Spleen (tissue), 11 donors: ENCODE data around the gene KCNQ1. TPM values are rescaled to one million over a fixed set of nuclear protein-coding genes. Genes with fewer than 3 reads are reported as not detected.

Source experiments
- DNase-seq: peaks from one replicate; pipeline ENCODE4 v3.0.0-alpha.2; 2020
- H3K27ac ChIP-seq, 8 donors: fragments of 200-600 bp; sonication (generic) in 7 of 8; 1 replicate in 4 of 8; 2 replicates in 4 of 8; pipeline versions ENCODE4 v1.5.0 to v1.8.0; 2016 to 2021; ENCODE audit warnings: inconsistent platforms in 4 of 8, mild to moderate bottlenecking in 4 of 8, moderate library complexity in 1 of 8
- H3K27me3 ChIP-seq, 7 donors: fragments of 200-600 bp; sonication (generic) in 6 of 7; replicated peaks in 1 of 7; 1 replicate in 4 of 7; 2 replicates in 3 of 7; pipeline versions ENCODE4 v1.5.0 to v1.8.0; 2016 to 2021; ENCODE audit warnings: inconsistent platforms in 3 of 7, mild to moderate bottlenecking in 1 of 7
- H3K36me3 ChIP-seq, 6 donors: fragments of 200-600 bp; sonication (generic) in 5 of 6; 1 replicate in 4 of 6; 2 replicates in 2 of 6; pipeline versions ENCODE4 v1.5.0 to v1.8.0; 2016 to 2021; ENCODE audit warnings: inconsistent platforms in 2 of 6
- H3K4me1 ChIP-seq, 6 donors: fragments of 200-600 bp; sonication (generic) in 5 of 6; 1 replicate in 3 of 6; 2 replicates in 3 of 6; pipeline versions ENCODE4 v1.5.0 to v1.8.0; 2016 to 2021; ENCODE audit warnings: inconsistent platforms in 3 of 6
- H3K4me3 ChIP-seq, 8 donors: fragments of 200-600 bp; sonication (generic) in 7 of 8; 1 replicate in 4 of 8; 2 replicates in 4 of 8; pipeline versions ENCODE4 v1.5.0 to v1.8.0; 2016 to 2021; ENCODE audit warnings: inconsistent platforms in 4 of 8, mild to moderate bottlenecking in 4 of 8, moderate library complexity in 2 of 8
- H3K9me3 ChIP-seq, 8 donors: fragments of 200-600 bp; sonication (generic) in 7 of 8; 1 replicate in 4 of 8; 2 replicates in 4 of 8; pipeline versions ENCODE4 v1.5.0 to v1.8.0; 2016 to 2021; ENCODE audit warnings: inconsistent platforms in 4 of 8
- POLR2A ChIP-seq, 3 donors: fragments of 450-650 bp; IDR thresholded peaks; one replicate each; pipeline ENCODE4 v1.5.1; 2017; ENCODE audit warnings: antibody characterized with exemption in 3 of 3, mild to moderate bottlenecking in 1 of 3
- POLR2AphosphoS5 ChIP-seq, 3 donors: sonication (generic); formaldehyde crosslinking; IDR thresholded peaks; one replicate each; pipeline ENCODE4 v1.5.1; 2017; ENCODE audit warnings: antibody characterized with exemption in 3 of 3
- WGBS, 5 donors: extraction: QIAGEN DNeasy Blood & Tissue Kit in 3 of 5; methylation state at CpG; one replicate each; pipeline versions ENCODE4 v1.1.5 to v1.1.7; 2013 to 2018; 5-methylcytosine and 5-hydroxymethylcytosine counted together
- intact Hi-C: fragments of 100-400 bp; cut with DNase I; formaldehyde crosslinking; loops from one replicate; pipeline ENCODE4 v1.15.0; 2023; ENCODE audit warnings: low total_unique reads
- polyA plus RNA-seq, 3 donors: library from polyadenylated mRNA; stranded (reverse); fragments of 200-250 nt; gene quantifications; one replicate each; pipeline ENCODE4 v1.2.1, GENCODE V29; 2013
- total RNA-seq, 7 donors: library from RNA; depleted of rRNA in 3 of 7; stranded (reverse); fragments of >200 nt in 3 of 7; fragmentation: NEBNext Ultra II Directional in 4 of 7; extraction: Animal tissue kit (Norgen Biotek cat#: 25700) in 4 of 7; gene quantifications; one replicate each; pipeline versions ENCODE4 v1.1.0 to v1.2.1, GENCODE V29; 2016 to 2021
- TF ChIP-seq, protein P1 (sequence below), 11 experiments: fragments of 200-600 bp in 7 of 11; fragments of 450-650 bp in 4 of 11; sonication (generic) in 4 of 11; IDR thresholded peaks in 8 of 11; conservative IDR thresholded peaks in 3 of 11; 1 replicate in 7 of 11; 2 replicates in 4 of 11; pipeline versions ENCODE4 v1.4.0 to v1.8.0; 2016 to 2021; ENCODE audit warnings: antibody characterized with exemption in 11 of 11, inconsistent platforms in 4 of 11, mild to moderate bottlenecking in 1 of 11
- donor health status: healthy with polysubstance abuse.
- donor health status: DM: no; HTN: no; CAD: no; lungs with moderate emphysema.
- donor health status: DM: no; HTN: no; CAD: no.
- donor health status: Bipolar disorder and iron deficiency.
- donor health status: healthy.
- donor health status: DM: no; HTN: no; CAD: no.
- donor health status: DM: yes; HTN: yes; CAD: no.

The KCNQ1 gene
- total and polyA plus RNA-seq, 10 donors: 3.3 to 21.6 (median 13.5) TPM

DNA sequence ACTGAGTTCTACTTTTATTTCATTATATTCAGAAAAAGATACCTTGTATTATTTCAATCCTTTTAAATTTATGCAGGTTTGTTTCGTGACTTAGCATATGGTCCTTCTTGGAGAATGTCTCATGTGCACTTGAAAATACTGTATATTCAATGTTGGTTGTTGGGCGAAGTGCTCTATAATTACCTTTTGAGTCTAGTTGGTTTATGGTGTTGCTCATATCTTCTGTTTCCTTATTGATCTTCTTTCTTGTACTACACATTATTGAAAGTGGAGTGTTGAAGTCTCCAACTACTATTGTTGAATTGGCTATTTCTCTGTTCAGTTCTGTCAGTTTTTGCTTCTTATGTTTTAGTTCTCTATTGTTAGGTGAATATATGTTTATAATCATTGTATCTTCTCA, 164.5 kb downstream of the KCNQ1 start:
- Histone ChIP-seq H3K4me3 (no peak overlapping the region), H3K27ac (no peak overlapping the region), H3K4me1 (no peaks in the 10 kb centered on the region), H3K9me3 (peaks cover 6 to 42% (median 30%) of the 10 kb centered on the region in 8 donors), H3K27me3 (no peaks in the 10 kb centered on the region), H3K36me3 (peaks cover 0 to 10% (median 0%) of the 10 kb centered on the region in 6 donors)
- whole genome bisulfite sequencing, 5 donors: 87 to 94% (median 91%) methylated on average over 2 of the region's 2 CpGs
- TF ChIP-seq POLR2AphosphoS5 (IDR thresholded peaks at IDR 0.05): no peak
- TF ChIP-seq POLR2A (IDR thresholded peaks at IDR 0.05): no peak
- TF ChIP-seq, protein P1, sequence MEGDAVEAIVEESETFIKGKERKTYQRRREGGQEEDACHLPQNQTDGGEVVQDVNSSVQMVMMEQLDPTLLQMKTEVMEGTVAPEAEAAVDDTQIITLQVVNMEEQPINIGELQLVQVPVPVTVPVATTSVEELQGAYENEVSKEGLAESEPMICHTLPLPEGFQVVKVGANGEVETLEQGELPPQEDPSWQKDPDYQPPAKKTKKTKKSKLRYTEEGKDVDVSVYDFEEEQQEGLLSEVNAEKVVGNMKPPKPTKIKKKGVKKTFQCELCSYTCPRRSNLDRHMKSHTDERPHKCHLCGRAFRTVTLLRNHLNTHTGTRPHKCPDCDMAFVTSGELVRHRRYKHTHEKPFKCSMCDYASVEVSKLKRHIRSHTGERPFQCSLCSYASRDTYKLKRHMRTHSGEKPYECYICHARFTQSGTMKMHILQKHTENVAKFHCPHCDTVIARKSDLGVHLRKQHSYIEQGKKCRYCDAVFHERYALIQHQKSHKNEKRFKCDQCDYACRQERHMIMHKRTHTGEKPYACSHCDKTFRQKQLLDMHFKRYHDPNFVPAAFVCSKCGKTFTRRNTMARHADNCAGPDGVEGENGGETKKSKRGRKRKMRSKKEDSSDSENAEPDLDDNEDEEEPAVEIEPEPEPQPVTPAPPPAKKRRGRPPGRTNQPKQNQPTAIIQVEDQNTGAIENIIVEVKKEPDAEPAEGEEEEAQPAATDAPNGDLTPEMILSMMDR (IDR thresholded peaks at IDR 0.05 in 8 of 11, conservative IDR thresholded peaks at IDR 0.05 in 3 of 11): no peak
- DNase-seq: no peak
- intact Hi-C loops: no loop called here

DNA sequence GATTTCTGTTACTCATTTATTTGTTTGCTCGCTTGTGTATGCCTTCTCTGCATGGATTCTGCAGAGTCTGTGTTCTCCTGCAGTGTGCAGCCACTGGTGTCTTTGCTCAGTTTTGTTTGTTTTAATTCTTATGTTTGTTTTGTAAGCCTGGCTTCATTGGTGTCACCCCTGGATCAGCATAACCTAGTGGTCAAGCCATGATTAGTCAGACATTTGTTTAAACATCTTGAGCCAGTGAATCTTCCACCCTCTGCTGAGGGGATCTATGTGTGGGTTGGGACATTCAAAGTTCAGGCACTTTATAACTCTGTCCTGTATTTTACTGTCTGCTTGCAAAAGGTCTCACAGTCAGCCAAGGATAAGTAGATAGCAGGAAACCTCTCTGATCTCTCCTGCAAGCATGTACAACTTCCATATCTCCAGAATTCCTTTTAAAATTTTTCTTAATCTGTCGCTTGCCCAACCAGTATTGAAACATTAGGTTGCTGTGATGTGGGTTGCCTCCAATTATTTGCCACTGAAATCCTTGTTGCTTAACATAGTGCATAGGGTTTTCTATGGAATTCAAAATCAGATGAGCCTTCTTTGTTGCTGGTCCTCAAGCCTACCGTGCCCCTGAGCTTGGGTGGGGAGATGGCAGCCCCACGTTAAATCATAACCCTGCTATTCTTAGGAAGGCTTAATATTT, 168.2 kb downstream of the KCNQ1 start:
- WGBS, 5 donors: 84 to 92% (median 90%) methylated on average over 4 of the region's 4 CpGs
- Histone ChIP-seq H3K4me3 (no peak overlapping the region), H3K4me1 (no peaks in the 10 kb centered on the region), H3K27ac (no peak overlapping the region), H3K36me3 (peaks cover 0 to 10% (median 0%) of the 10 kb centered on the region in 6 donors), H3K9me3 (peaks cover 6 to 40% (median 30%) of the 10 kb centered on the region in 8 donors), H3K27me3 (no peaks in the 10 kb centered on the region)
- no peak for TF ChIP-seq POLR2AphosphoS5 (IDR thresholded peaks at IDR 0.05)
- TF ChIP-seq POLR2A (IDR thresholded peaks at IDR 0.05): no peak
- TF ChIP-seq, protein P1 (IDR thresholded peaks at IDR 0.05 in 8 of 11, conservative IDR thresholded peaks at IDR 0.05 in 3 of 11): no peak
- DNase-seq: no peak
- intact Hi-C loops: no loop called here

DNA sequence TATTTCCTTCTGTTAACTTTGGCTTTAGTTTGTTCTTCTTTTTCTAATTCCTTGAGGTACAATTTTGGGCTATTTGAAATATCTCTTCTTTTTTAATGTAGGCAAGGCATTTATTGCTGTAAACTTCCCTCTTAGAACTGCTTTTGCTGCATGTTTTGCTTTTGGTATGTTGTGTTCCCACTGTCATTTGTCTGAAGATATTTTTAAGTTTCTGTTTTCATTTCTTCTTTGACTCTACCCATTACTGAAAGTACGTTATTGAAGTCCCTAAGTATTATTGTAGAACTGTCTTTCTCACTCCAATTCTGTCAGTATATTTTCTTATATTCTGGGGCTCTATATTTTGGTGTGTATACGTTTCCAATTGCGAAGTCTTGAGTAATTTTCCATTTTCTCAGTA, 177.1 kb downstream of the KCNQ1 start:
- peaks cover 0 to 10% (median 0%) of the 10 kb centered on the region in 6 donors for H3K36me3 ChIP-seq
- H3K27me3 ChIP-seq: no peaks in the 10 kb centered on the region
- H3K27ac ChIP-seq: peak overlapping the region in 1 of 8 donors; percentile 27
- H3K4me1 ChIP-seq: no peaks in the 10 kb centered on the region
- WGBS, 5 donors: 22 to 56% (median 28%) methylated on average over 3 of the region's 3 CpGs
- H3K4me3 ChIP-seq: no peak overlapping the region
- peaks cover 0 to 8% (median 0%) of the 10 kb centered on the region in 8 donors for H3K9me3 ChIP-seq
- intact Hi-C loops: no loop called here
- DNase-seq: no peak
- TF ChIP-seq POLR2A (IDR thresholded peaks at IDR 0.05) (no peak), POLR2AphosphoS5 (IDR thresholded peaks at IDR 0.05) (no peak)
- TF ChIP-seq, protein P1 (IDR thresholded peaks at IDR 0.05 in 8 of 11, conservative IDR thresholded peaks at IDR 0.05 in 3 of 11): no peak

DNA sequence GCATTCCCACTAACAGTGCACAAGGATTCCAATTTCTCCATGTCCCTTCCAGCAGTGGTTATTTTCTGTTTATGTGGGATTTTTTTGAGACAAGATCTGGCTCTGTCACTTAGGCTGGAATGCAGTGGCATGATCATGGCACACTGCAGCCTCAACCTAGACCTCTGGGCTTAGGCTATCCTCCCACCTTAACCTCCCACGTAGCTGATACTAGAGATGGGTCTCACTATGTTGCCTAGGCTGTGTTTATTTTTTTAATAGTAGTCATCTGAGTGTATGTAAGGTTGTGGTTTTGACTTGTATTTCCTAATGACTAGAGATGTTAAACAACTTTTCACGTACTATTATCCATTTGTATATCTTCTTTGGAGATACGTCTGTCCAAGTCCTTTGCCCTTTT, 180.4 kb downstream of the KCNQ1 start:
- intact Hi-C loops: no loop called here
- TF ChIP-seq POLR2AphosphoS5 (IDR thresholded peaks at IDR 0.05): no peak
- TF ChIP-seq, protein P1 (IDR thresholded peaks at IDR 0.05 in 8 of 11, conservative IDR thresholded peaks at IDR 0.05 in 3 of 11): no peak
- TF ChIP-seq POLR2A (IDR thresholded peaks at IDR 0.05): no peak
- WGBS, 5 donors: 59 to 78% (median 61%) methylated on average over 3 of the region's 3 CpGs
- Histone ChIP-seq H3K4me3 (no peak overlapping the region), H3K27ac (no peak overlapping the region), H3K9me3 (peaks cover 0 to 37% (median 20%) of the 10 kb centered on the region in 8 donors), H3K36me3 (peaks cover 0 to 9% (median 0%) of the 10 kb centered on the region in 6 donors), H3K27me3 (no peaks in the 10 kb centered on the region), H3K4me1 (no peaks in the 10 kb centered on the region)
- DNase-seq: no peak
